ENCODE results near the gene PASK.

Gene PASK

GRCh38 chr2:241136661-241137260 lies 12.5 kb downstream of the PASK start:
- H3K4me1 ChIP-seq, result no peaks in the 10 kb centered on the region
- no peak overlapping the region for H3K4me2 ChIP-seq (ENCODE audit: low read length)
- H3K9ac ChIP-seq, result no peak overlapping the region
- H3K4me3 ChIP-seq (ENCODE audit: low read depth, low read length), result no peak overlapping the region
- H3K79me2 ChIP-seq, result no peaks in the 10 kb centered on the region
- H2AFZ ChIP-seq, result no peak overlapping the region
- H3K36me3 ChIP-seq (ENCODE audit: control insufficient read depth, insufficient read depth, low read length), result no peaks in the 10 kb centered on the region
- TF ChIP-seq CTCF (IDR thresholded peaks at IDR 0.05), result no peak
- no peak overlapping the region for H3K27ac ChIP-seq
- no peaks in the 10 kb centered on the region for H3K9me3 ChIP-seq (ENCODE audit: control insufficient read depth, low read length)
- H3K27me3 ChIP-seq (ENCODE audit: control insufficient read depth, insufficient read depth, low read length), result no peaks in the 10 kb centered on the region

- Histone ChIP-seq H2AFZ (no peak overlapping the region), H3K36me3 (ENCODE audit: control insufficient read depth, insufficient read depth, low read length) (no peaks in the 10 kb centered on the region), H3K79me2 (no peaks in the 10 kb centered on the region), H3K27me3 (ENCODE audit: control insufficient read depth, insufficient read depth, low read length) (no peaks in the 10 kb centered on the region), H3K9ac (no peak overlapping the region), H3K27ac (no peak overlapping the region), H3K9me3 (ENCODE audit: control insufficient read depth, low read length) (no peaks in the 10 kb centered on the region), H3K4me1 (no peaks in the 10 kb centered on the region), H3K4me2 (ENCODE audit: low read length) (no peak overlapping the region), H3K4me3 (ENCODE audit: low read depth, low read length) (no peak overlapping the region)
- TF ChIP-seq CTCF (IDR thresholded peaks at IDR 0.05), result no peak
These were observed 13.1 kb downstream of the PASK start for GRCh38 chr2:241136191-241136590.

- no peak for TF ChIP-seq CTCF (IDR thresholded peaks at IDR 0.05)
- Histone ChIP-seq H2AFZ (no peak overlapping the region), H3K4me1 (no peaks in the 10 kb centered on the region), H3K36me3 (ENCODE audit: control insufficient read depth, insufficient read depth, low read length) (no peaks in the 10 kb centered on the region), H3K9ac (no peak overlapping the region), H3K4me2 (ENCODE audit: low read length) (no peak overlapping the region), H3K9me3 (ENCODE audit: control insufficient read depth, low read length) (no peaks in the 10 kb centered on the region), H3K79me2 (no peaks in the 10 kb centered on the region), H3K27ac (no peak overlapping the region), H3K27me3 (ENCODE audit: control insufficient read depth, insufficient read depth, low read length) (no peaks in the 10 kb centered on the region), H3K4me3 (ENCODE audit: low read depth, low read length) (no peak overlapping the region)
These were observed 13.5 kb downstream of the PASK start for GRCh38 chr2:241135737-241136136.

- no peaks in the 10 kb centered on the region for H3K27me3 ChIP-seq (ENCODE audit: control insufficient read depth, insufficient read depth, low read length)
- H2AFZ ChIP-seq, result no peak overlapping the region
- no peaks in the 10 kb centered on the region for H3K36me3 ChIP-seq (ENCODE audit: control insufficient read depth, insufficient read depth, low read length)
- no peak overlapping the region for H3K4me2 ChIP-seq (ENCODE audit: low read length)
- H3K79me2 ChIP-seq, result no peaks in the 10 kb centered on the region
- no peak overlapping the region for H3K9ac ChIP-seq
- no peaks in the 10 kb centered on the region for H3K4me1 ChIP-seq
- no peaks in the 10 kb centered on the region for H3K9me3 ChIP-seq (ENCODE audit: control insufficient read depth, low read length)
- H3K4me3 ChIP-seq (ENCODE audit: low read depth, low read length), result no peak overlapping the region
- no peak overlapping the region for H3K27ac ChIP-seq
- no peak for TF ChIP-seq CTCF (IDR thresholded peaks at IDR 0.05)
These were observed 14.6 kb downstream of the PASK start for GRCh38 chr2:241134711-241135110.

GRCh38 chr2:241133436-241133820 lies 15.8 kb downstream of the PASK start:
- Histone ChIP-seq H3K27ac (no peak overlapping the region), H3K4me2 (ENCODE audit: low read length) (no peak overlapping the region)

More at GRCh38 chr2:241133436-241133820, 15.8 kb downstream of the PASK start:
- Histone ChIP-seq H3K9me3 (ENCODE audit: control insufficient read depth, low read length) (no peaks in the 10 kb centered on the region), H3K27me3 (ENCODE audit: control insufficient read depth, insufficient read depth, low read length) (no peaks in the 10 kb centered on the region), H3K4me3 (ENCODE audit: low read depth, low read length) (no peak overlapping the region), H3K9ac (no peak overlapping the region), H3K79me2 (no peaks in the 10 kb centered on the region), H3K36me3 (ENCODE audit: control insufficient read depth, insufficient read depth, low read length) (no peaks in the 10 kb centered on the region), H2AFZ (no peak overlapping the region), H3K4me1 (no peaks in the 10 kb centered on the region)
- no peak for TF ChIP-seq CTCF (IDR thresholded peaks at IDR 0.05)
